ENCODE measurements around the gene RTN4IP1. TPM values are rescaled to one million over a fixed set of nuclear protein-coding genes. Genes with fewer than 3 reads are reported as not detected.

Gene RTN4IP1
- total RNA-seq, 2 donors from 2014 or later, result 5.8 to 11.9 TPM

GRCh38 chr6:106648651-106649308 lies 19.5 kb upstream of the RTN4IP1 start:
- Histone ChIP-seq H3K36me3 (peaks cover 71% of the 10 kb centered on the region), H3K4me1 (no peaks in the 10 kb centered on the region), H3K27ac (no peak overlapping the region), H3K9me3 (no peaks in the 10 kb centered on the region), H3K27me3 (no peaks in the 10 kb centered on the region), H3K4me3 (no peak overlapping the region)
- no peak for DNase-seq (ENCODE audit: low spot score)
- TF ChIP-seq CTCF (IDR thresholded peaks at IDR 0.05), result no peak

- no peaks in the 10 kb centered on the region for H3K27me3 ChIP-seq
- DNase-seq (ENCODE audit: low spot score), result no peak
- H3K4me1 ChIP-seq, result no peaks in the 10 kb centered on the region
- no peak for TF ChIP-seq CTCF (IDR thresholded peaks at IDR 0.05)
- H3K27ac ChIP-seq, result no peak overlapping the region
- no peaks in the 10 kb centered on the region for H3K9me3 ChIP-seq
- H3K36me3 ChIP-seq, result peaks cover 41% of the 10 kb centered on the region
- H3K4me3 ChIP-seq, result no peak overlapping the region
These were observed 13.8 kb upstream of the RTN4IP1 start for GRCh38 chr6:106643061-106643460.

GRCh38 chr6:106642476-106642875 lies 13.2 kb upstream of the RTN4IP1 start:
- H3K27ac ChIP-seq, result no peak overlapping the region
- peaks cover 41% of the 10 kb centered on the region for H3K36me3 ChIP-seq
- H3K4me3 ChIP-seq, result no peak overlapping the region
- H3K27me3 ChIP-seq, result no peaks in the 10 kb centered on the region
- TF ChIP-seq CTCF (IDR thresholded peaks at IDR 0.05), result no peak
- H3K9me3 ChIP-seq, result no peaks in the 10 kb centered on the region
- no peak for DNase-seq (ENCODE audit: low spot score)
- no peaks in the 10 kb centered on the region for H3K4me1 ChIP-seq

- Histone ChIP-seq H3K27me3 (no peaks in the 10 kb centered on the region), H3K4me1 (peaks cover 0 to 13% of the 10 kb centered on the region in 2 donors), H3K36me3 (peaks cover 30% of the 10 kb centered on the region), H3K27ac (no peak overlapping the region), H3K4me3 (no peak overlapping the region), H3K9me3 (no peaks in the 10 kb centered on the region)
- no peak for TF ChIP-seq CTCF (IDR thresholded peaks at IDR 0.05)
- no peak for DNase-seq (ENCODE audit: low spot score)
These were observed 10.5 kb upstream of the RTN4IP1 start for GRCh38 chr6:106639812-106640211.

GRCh38 chr6:106637717-106638341 lies 8.5 kb upstream of the RTN4IP1 start:
- no peak for DNase-seq (ENCODE audit: low spot score)
- Histone ChIP-seq H3K9me3 (no peaks in the 10 kb centered on the region), H3K36me3 (peaks cover 12% of the 10 kb centered on the region), H3K4me1 (peaks cover 0 to 13% of the 10 kb centered on the region in 2 donors), H3K27ac (no peak overlapping the region), H3K4me3 (no peak overlapping the region), H3K27me3 (no peaks in the 10 kb centered on the region)
- no peak for TF ChIP-seq CTCF (IDR thresholded peaks at IDR 0.05)
